PFSK-1 (cell line): ENCODE data around the gene SERPINI1.

ENCODE experiments used
- FOXP2 ChIP-seq: optimal IDR thresholded peaks from 2 replicates; pipeline ENCODE3; 2011; ENCODE audit warnings: borderline replicate concordance, control low read depth, inconsistent platforms; ENCODE audit not compliant: insufficient read depth; ENCODE audit errors: extremely low read length, extremely low read depth
- POLR2AphosphoS5 ChIP-seq: IDR thresholded peaks from 2 replicates; pipeline ENCODE4 v1.6.1; 2012; ENCODE audit warnings: low read depth, mild to moderate bottlenecking, control low read depth, low read length, moderate library complexity
- REST ChIP-seq, 2 experiments: IDR thresholded peaks; 2 replicates each; pipeline versions ENCODE4 v1.6.1 to v1.8.0; 2011 to 2012; ENCODE audit warnings: low read depth in 2 of 2, low read length in 2 of 2, control low read depth in 1 of 2, inconsistent platforms in 1 of 2, mild to moderate bottlenecking in 1 of 2, moderate library complexity in 1 of 2; ENCODE audit not compliant: insufficient read depth in 1 of 2
- TAF1 ChIP-seq: IDR thresholded peaks from 2 replicates; pipeline ENCODE4 v1.6.1; 2012; ENCODE audit warnings: low read length, control low read depth, borderline replicate concordance; ENCODE audit not compliant: insufficient read depth

- TF ChIP-seq POLR2AphosphoS5 = no peak
- TF ChIP-seq TAF1 = no peak
- TF ChIP-seq REST (IDR thresholded peaks at IDR 0.05; ENCODE audit: insufficient read depth in 1 of 2, low read depth in 2 of 2, low read length in 2 of 2) = no peak
- no peak for TF ChIP-seq FOXP2
Observed at GRCh38 chr3:167874671-167875372, 139.3 kb downstream of the SERPINI1 start.
